Stomach (tissue), 9 donors: Measurements from ENCODE around the gene BBC3. TPM values are rescaled to one million over a fixed set of nuclear protein-coding genes. Genes with fewer than 3 reads are reported as not detected.

Source experiments
- DNase-seq, 2 donors: peaks; one replicate each; pipeline versions ENCODE4 v3.0.0 to v3.0.0-alpha.2; 2013 to 2019
- H3K27ac ChIP-seq, 5 donors: fragments of 200-600 bp in 4 of 5; sonication (generic) in 4 of 5; one replicate each; pipeline ENCODE4 v1.5.1; 2013 to 2019; ENCODE audit warnings: mild to moderate bottlenecking in 1 of 5, moderate library complexity in 1 of 5
- H3K27me3 ChIP-seq, 3 donors: fragments of 200-600 bp; sonication (generic); one replicate each; pipeline ENCODE4 v1.5.1; 2017 to 2019; ENCODE audit warnings: mixed run types in 1 of 3
- H3K36me3 ChIP-seq, 4 donors: fragments of 200-600 bp; sonication (generic); 1 replicate in 3 of 4; 2 replicates in 1 of 4; pipeline ENCODE4 v1.5.1; 2016 to 2019
- H3K4me1 ChIP-seq, 4 donors: fragments of 200-600 bp; sonication (generic); one replicate each; pipeline ENCODE4 v1.5.1; 2016 to 2019
- H3K4me3 ChIP-seq, 4 donors: fragments of 200-600 bp; sonication (generic) in 3 of 4; one replicate each; pipeline ENCODE4 v1.5.1; 2016 to 2019; ENCODE audit warnings: mild to moderate bottlenecking in 1 of 4
- H3K9me3 ChIP-seq, 4 donors: fragments of 200-600 bp; sonication (generic); one replicate each; pipeline ENCODE4 v1.5.1; 2016 to 2019
- CTCF ChIP-seq, 7 experiments: fragments of 450-650 bp in 4 of 7; fragments of 200-600 bp in 3 of 7; sonication (generic) in 3 of 7; IDR thresholded peaks; one replicate each; pipeline ENCODE4 v1.5.1; 2016 to 2019; ENCODE audit warnings: antibody characterized with exemption in 7 of 7, control low read depth in 2 of 7, mild to moderate bottlenecking in 1 of 7
- EP300 ChIP-seq: sonication (generic); formaldehyde crosslinking; IDR thresholded peaks from one replicate; pipeline ENCODE4 v1.6.1; 2017; ENCODE audit warnings: antibody characterized with exemption
- POLR2A ChIP-seq, 4 donors: fragments of 450-650 bp; IDR thresholded peaks; one replicate each; pipeline ENCODE4 v1.6.1; 2016; ENCODE audit warnings: antibody characterized with exemption in 4 of 4, control low read depth in 2 of 4, mild to moderate bottlenecking in 1 of 4, moderate library complexity in 1 of 4
- POLR2AphosphoS5 ChIP-seq, 3 donors: sonication (generic); formaldehyde crosslinking; IDR thresholded peaks; one replicate each; pipeline ENCODE4 v1.6.1; 2016; ENCODE audit warnings: antibody characterized with exemption in 3 of 3
- WGBS, 5 donors: extraction: QIAGEN DNeasy Blood & Tissue Kit in 3 of 5; methylation state at CpG; one replicate each; pipeline versions ENCODE4 v1.1.5 to v1.1.7; 2013 to 2018; 5-methylcytosine and 5-hydroxymethylcytosine counted together
- intact Hi-C: fragments of 100-400 bp; cut with DNase I; formaldehyde crosslinking; loops from one replicate; pipeline ENCODE4 v1.15.1; 2023; ENCODE audit warnings: low total_unique reads
- polyA plus RNA-seq, 3 donors: library from polyadenylated mRNA; stranded (reverse); fragments of 200-250 nt; gene quantifications; one replicate each; pipeline ENCODE4 v1.2.3, GENCODE V29; 2013
- total RNA-seq, 5 donors: library from RNA; depleted of rRNA; stranded (reverse); fragments of >200 nt; gene quantifications; one replicate each; pipeline versions ENCODE4 v1.1.0 to v1.2.3, GENCODE V29; 2014 to 2016
- donor health status: healthy with polysubstance abuse.
- donor health status: Bipolar disorder and iron deficiency.
- donor health status: healthy.

Gene BBC3
- total and polyA plus RNA-seq, 8 donors: 2.9 to 69.2 (median 10.9) TPM

GRCh38 chr19:47236072-47236675 is 5.2 kb upstream of the BBC3 start:
- no peak for TF ChIP-seq CTCF (IDR thresholded peaks at IDR 0.05)
- no peak for TF ChIP-seq POLR2AphosphoS5 (IDR thresholded peaks at IDR 0.05)
- no peak for TF ChIP-seq POLR2A (IDR thresholded peaks at IDR 0.05)
- TF ChIP-seq EP300: no peak
- DNase-seq: no peak

GRCh38 chr19:47232422-47233211 is 1.6 kb upstream of the BBC3 start:
- H3K9me3 ChIP-seq: no peaks in the 10 kb centered on the region
- H3K4me1 ChIP-seq: peaks cover 36 to 52% (median 41%) of the 10 kb centered on the region in 4 donors
- intact Hi-C loops: no loop called here
- TF ChIP-seq POLR2AphosphoS5 (IDR thresholded peaks at IDR 0.05) (peak in 2 of 3 donors; percentile 8 to 22), POLR2A (IDR thresholded peaks at IDR 0.05) (no peak)
- no peaks in the 10 kb centered on the region for H3K36me3 ChIP-seq
- H3K27me3 ChIP-seq: no peaks in the 10 kb centered on the region
- 35 to 42% (median 38%) methylated on average over 16 of the region's 16 CpGs for WGBS, 5 donors
- peak overlapping the region in 2 of 4 donors; percentile 74 to 99 for H3K4me3 ChIP-seq
- H3K27ac ChIP-seq: peak overlapping the region; percentile 29 to 99 (median 91)
- no peak for DNase-seq

More at GRCh38 chr19:47236072-47236675, 5.2 kb upstream of the BBC3 start:
- WGBS, 5 donors: 74 to 85% (median 79%) methylated on average over 12 of the region's 12 CpGs
- H3K36me3 ChIP-seq: no peaks in the 10 kb centered on the region
- H3K27me3 ChIP-seq: peaks cover 0 to 21% (median 17%) of the 10 kb centered on the region in 3 donors
- H3K4me1 ChIP-seq: peaks cover 34 to 41% (median 39%) of the 10 kb centered on the region in 4 donors
- no peak overlapping the region for H3K4me3 ChIP-seq
- H3K9me3 ChIP-seq: no peaks in the 10 kb centered on the region
- no peak overlapping the region for H3K27ac ChIP-seq
- intact Hi-C loops: no loop called here

- intact Hi-C loops: no loop called here
- no peaks in the 10 kb centered on the region for H3K9me3 ChIP-seq
- no peak for TF ChIP-seq CTCF (IDR thresholded peaks at IDR 0.05)
- peak; percentile 13 to 62 (median 21) for TF ChIP-seq POLR2AphosphoS5 (IDR thresholded peaks at IDR 0.05)
- no peak for TF ChIP-seq EP300
- H3K4me1 ChIP-seq: peaks cover 48 to 64% (median 52%) of the 10 kb centered on the region in 4 donors
- DNase-seq: peak; percentile 93 to 95
- peak overlapping the region; percentile 83 to 99 (median 91) for H3K27ac ChIP-seq
- no peaks in the 10 kb centered on the region for H3K27me3 ChIP-seq
- no peaks in the 10 kb centered on the region for H3K36me3 ChIP-seq
- 2 to 23% (median 7%) methylated on average over 3 to 51 of the region's 51 CpGs for WGBS, 5 donors
- H3K4me3 ChIP-seq: peak overlapping the region; percentile 74 to 99 (median 97)
Measured at GRCh38 chr19:47231215-47232054, 436 bp upstream of the BBC3 start.

- Histone ChIP-seq H3K27me3 (no peaks in the 10 kb centered on the region), H3K9me3 (no peaks in the 10 kb centered on the region), H3K36me3 (no peaks in the 10 kb centered on the region), H3K27ac (peak overlapping the region; percentile 96 to 100 (median 99)), H3K4me3 (peak overlapping the region; percentile 74 to 99 (median 97)), H3K4me1 (peaks cover 57 to 73% (median 61%) of the 10 kb centered on the region in 4 donors)
- intact Hi-C loops: no loop called here
- peak; percentile 74 to 84 for DNase-seq
- TF ChIP-seq CTCF (IDR thresholded peaks at IDR 0.05) (peak in 5 of 7 experiments; percentile 26 to 98 (median 78)), POLR2AphosphoS5 (IDR thresholded peaks at IDR 0.05) (no peak)
- 0 to 1% (median 1%) methylated on average over 9 to 84 of the region's 84 CpGs for WGBS, 5 donors
Measured at GRCh38 chr19:47230054-47230920, 712 bp downstream of the BBC3 start.
